ENCODE data around the gene KCNJ14.

The KCNJ14 gene

DNA sequence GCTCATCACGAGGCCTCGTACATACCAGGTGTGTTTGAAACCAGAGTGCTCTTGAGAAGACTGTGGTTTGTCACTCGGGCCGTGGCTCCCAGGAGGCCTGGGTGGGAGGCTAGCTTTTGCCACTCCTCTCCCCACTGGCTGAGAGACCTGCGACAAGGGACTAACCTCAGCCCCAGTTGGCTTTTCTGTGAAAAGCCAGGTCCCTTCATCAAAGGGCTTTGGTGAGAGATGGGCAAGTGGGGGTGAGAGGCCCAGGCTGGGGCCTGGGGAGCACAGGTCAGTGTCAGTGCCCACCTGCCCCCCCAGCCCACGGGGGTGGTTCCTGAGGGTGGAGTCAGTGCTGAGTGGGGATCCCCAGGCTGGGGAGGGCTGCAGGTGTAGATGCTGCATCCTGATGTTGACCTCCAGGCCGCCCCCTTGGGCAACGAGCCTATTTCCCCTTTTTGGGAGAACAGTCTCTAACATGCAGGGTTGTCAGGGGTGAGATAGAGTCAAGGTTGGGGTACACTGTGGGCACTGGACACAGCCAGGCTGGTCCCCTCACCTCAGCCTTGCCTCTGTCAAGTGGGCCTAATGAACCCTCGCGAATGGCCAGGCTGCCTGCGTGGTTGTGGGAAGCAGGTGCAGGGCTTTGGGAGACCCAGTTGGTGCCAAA, 661 bp downstream of the KCNJ14 start:
- TF ChIP-seq EGR1 (IDR thresholded peaks at IDR 0.05): no peak
- no peak for TF ChIP-seq TEAD4 (IDR thresholded peaks at IDR 0.05)
- no peak for TF ChIP-seq FOXM1 (IDR thresholded peaks at IDR 0.05; ENCODE audit: borderline replicate concordance, low read depth)
- TF ChIP-seq TAF1 (IDR thresholded peaks at IDR 0.05; ENCODE audit: low read depth): no peak
- no peak for TF ChIP-seq YY1 (IDR thresholded peaks at IDR 0.05; ENCODE audit: low read depth)
- TF ChIP-seq, protein P1, sequence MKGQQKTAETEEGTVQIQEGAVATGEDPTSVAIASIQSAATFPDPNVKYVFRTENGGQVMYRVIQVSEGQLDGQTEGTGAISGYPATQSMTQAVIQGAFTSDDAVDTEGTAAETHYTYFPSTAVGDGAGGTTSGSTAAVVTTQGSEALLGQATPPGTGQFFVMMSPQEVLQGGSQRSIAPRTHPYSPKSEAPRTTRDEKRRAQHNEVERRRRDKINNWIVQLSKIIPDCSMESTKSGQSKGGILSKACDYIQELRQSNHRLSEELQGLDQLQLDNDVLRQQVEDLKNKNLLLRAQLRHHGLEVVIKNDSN (IDR thresholded peaks at IDR 0.05): no peak
- TF ChIP-seq ZBTB7A (IDR thresholded peaks at IDR 0.05; ENCODE audit: low read depth): no peak
- TF ChIP-seq NFIC (IDR thresholded peaks at IDR 0.05): no peak
- TF ChIP-seq TCF12 (IDR thresholded peaks at IDR 0.05; ENCODE audit: low read depth): no peak
- no peak for TF ChIP-seq CEBPB (IDR thresholded peaks at IDR 0.05)
- TF ChIP-seq CREB1 (IDR thresholded peaks at IDR 0.05; ENCODE audit: low read depth): no peak
- no peak for TF ChIP-seq EP300 (IDR thresholded peaks at IDR 0.05; ENCODE audit: borderline replicate concordance)
- TF ChIP-seq RAD21 (IDR thresholded peaks at IDR 0.05; ENCODE audit: low read depth): no peak

DNA sequence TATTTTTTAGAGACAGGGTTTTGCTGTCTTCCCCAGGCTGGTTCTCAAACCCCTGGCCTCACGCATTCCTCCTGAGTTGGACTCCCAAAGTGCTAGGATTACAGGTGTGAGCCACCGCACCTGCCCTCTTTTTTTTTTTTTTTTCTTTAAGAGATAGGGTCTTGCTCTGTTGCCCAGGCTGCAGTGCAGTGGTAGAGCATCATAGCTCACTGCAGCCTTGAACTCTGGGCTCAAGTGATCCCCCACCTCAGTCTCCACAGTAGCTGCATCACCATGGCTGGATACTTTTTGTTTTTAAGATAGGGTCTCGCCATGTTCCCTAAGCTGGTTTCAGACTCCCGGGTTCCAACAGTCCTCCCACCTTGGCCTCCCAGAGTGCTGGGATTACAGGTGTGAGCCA, 1.5 kb downstream of the KCNJ14 start:
- TF ChIP-seq ZBTB7A (IDR thresholded peaks at IDR 0.05; ENCODE audit: low read depth) (no peak), NFIC (IDR thresholded peaks at IDR 0.05) (no peak), RAD21 (IDR thresholded peaks at IDR 0.05; ENCODE audit: low read depth) (no peak), FOXM1 (IDR thresholded peaks at IDR 0.05; ENCODE audit: borderline replicate concordance, low read depth) (no peak), REST (IDR thresholded peaks at IDR 0.05; ENCODE audit: low read depth) (no peak), MAX (IDR thresholded peaks at IDR 0.05) (no peak), EP300 (IDR thresholded peaks at IDR 0.05; ENCODE audit: borderline replicate concordance) (no peak), TCF12 (IDR thresholded peaks at IDR 0.05; ENCODE audit: low read depth) (no peak), CREB1 (IDR thresholded peaks at IDR 0.05; ENCODE audit: low read depth) (no peak), TAF1 (IDR thresholded peaks at IDR 0.05; ENCODE audit: low read depth) (no peak), YY1 (IDR thresholded peaks at IDR 0.05; ENCODE audit: low read depth) (no peak)

DNA sequence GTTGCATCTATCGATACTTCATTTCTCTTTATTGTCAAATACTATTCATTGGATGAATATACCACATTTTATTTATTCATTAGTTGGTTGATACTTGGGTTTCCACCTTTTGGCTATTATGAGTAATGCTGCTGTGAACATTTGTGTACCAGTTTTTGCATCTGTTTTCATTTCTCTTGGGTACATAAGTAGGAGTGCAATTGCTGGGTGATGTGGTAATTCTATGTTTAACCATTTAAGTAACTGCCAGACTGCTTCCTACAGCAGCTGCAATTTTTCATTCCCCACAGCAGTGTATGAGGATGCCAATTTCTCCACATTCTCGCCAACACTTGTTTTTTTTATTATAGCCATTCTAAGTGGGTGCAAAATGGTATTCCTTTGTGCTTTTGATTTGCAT, 2.6 kb downstream of the KCNJ14 start:
- TF ChIP-seq TEAD4 (IDR thresholded peaks at IDR 0.05) (no peak), CEBPB (IDR thresholded peaks at IDR 0.05) (no peak), NFIC (IDR thresholded peaks at IDR 0.05) (no peak), TAF1 (IDR thresholded peaks at IDR 0.05; ENCODE audit: low read depth) (no peak), FOXM1 (IDR thresholded peaks at IDR 0.05; ENCODE audit: borderline replicate concordance, low read depth) (no peak), YY1 (IDR thresholded peaks at IDR 0.05; ENCODE audit: low read depth) (no peak), REST (IDR thresholded peaks at IDR 0.05; ENCODE audit: low read depth) (no peak), CREB1 (IDR thresholded peaks at IDR 0.05; ENCODE audit: low read depth) (no peak), EGR1 (IDR thresholded peaks at IDR 0.05) (no peak), TCF12 (IDR thresholded peaks at IDR 0.05; ENCODE audit: low read depth) (no peak), MAX (IDR thresholded peaks at IDR 0.05) (no peak), RAD21 (IDR thresholded peaks at IDR 0.05; ENCODE audit: low read depth) (no peak), ZBTB7A (IDR thresholded peaks at IDR 0.05; ENCODE audit: low read depth) (no peak), EP300 (IDR thresholded peaks at IDR 0.05; ENCODE audit: borderline replicate concordance) (no peak)
- TF ChIP-seq, protein P1 (IDR thresholded peaks at IDR 0.05): no peak

DNA sequence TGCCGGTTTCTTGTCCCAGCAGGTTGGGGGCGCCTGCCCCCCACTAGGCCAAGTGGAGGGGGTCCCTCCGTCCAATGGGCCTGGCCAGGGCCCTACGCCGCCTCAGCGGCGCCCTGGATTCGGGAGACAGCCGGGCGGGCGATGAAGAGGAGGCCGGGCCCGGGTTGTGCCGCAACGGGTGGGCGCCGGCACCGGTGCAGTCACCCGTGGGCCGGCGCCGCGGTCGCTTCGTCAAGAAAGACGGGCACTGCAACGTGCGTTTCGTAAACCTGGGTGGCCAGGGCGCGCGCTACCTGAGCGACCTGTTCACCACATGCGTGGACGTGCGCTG, 6.2 kb downstream of the KCNJ14 start:
- TF ChIP-seq CREB1 (IDR thresholded peaks at IDR 0.05; ENCODE audit: low read depth) (no peak), ZBTB7A (IDR thresholded peaks at IDR 0.05; ENCODE audit: low read depth) (no peak), MAX (IDR thresholded peaks at IDR 0.05) (no peak), REST (IDR thresholded peaks at IDR 0.05; ENCODE audit: low read depth) (no peak), TEAD4 (IDR thresholded peaks at IDR 0.05) (no peak), CEBPB (IDR thresholded peaks at IDR 0.05) (no peak), NFIC (IDR thresholded peaks at IDR 0.05) (no peak), TAF1 (IDR thresholded peaks at IDR 0.05; ENCODE audit: low read depth) (no peak), YY1 (IDR thresholded peaks at IDR 0.05; ENCODE audit: low read depth) (no peak), TCF12 (IDR thresholded peaks at IDR 0.05; ENCODE audit: low read depth) (no peak), FOXM1 (IDR thresholded peaks at IDR 0.05; ENCODE audit: borderline replicate concordance, low read depth) (no peak), RAD21 (IDR thresholded peaks at IDR 0.05; ENCODE audit: low read depth) (no peak), EP300 (IDR thresholded peaks at IDR 0.05; ENCODE audit: borderline replicate concordance) (no peak)
- TF ChIP-seq, protein P1 (IDR thresholded peaks at IDR 0.05): no peak
